ENCODE results near the gene TLE1.

TLE1 gene

DNA sequence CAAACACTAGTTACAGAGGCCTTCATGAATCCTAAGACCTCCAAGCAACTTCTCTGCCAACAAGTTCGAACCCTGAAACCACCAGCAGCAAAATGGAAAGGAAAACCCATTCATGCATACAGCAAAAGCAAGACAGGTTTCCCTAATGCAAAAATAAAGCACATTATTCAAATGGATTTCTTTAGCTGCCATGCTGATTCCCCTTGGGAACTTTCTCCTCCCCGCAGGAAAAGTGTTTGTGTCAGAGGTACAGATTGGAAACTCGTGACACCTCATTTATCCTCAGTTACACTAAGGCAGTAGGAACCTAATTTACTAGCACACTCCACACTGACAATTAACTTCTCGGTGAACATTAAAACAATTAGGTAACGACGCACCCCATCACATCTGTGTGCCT is 63.4 kb downstream of the TLE1 start:
- DNase-seq (ENCODE audit: low spot score) (no peak), ATAC-seq (ENCODE audit: low read depth) (no peak)
- peaks cover 37% of the 10 kb centered on the region for H3K4me1 ChIP-seq (ENCODE audit: insufficient read depth, poor library complexity, severe bottlenecking)
- no peak overlapping the region for H3K4me3 ChIP-seq (ENCODE audit: severe bottlenecking)
- H3K36me3 ChIP-seq (ENCODE audit: low read depth), result no peaks in the 10 kb centered on the region
- TF ChIP-seq, protein P1, sequence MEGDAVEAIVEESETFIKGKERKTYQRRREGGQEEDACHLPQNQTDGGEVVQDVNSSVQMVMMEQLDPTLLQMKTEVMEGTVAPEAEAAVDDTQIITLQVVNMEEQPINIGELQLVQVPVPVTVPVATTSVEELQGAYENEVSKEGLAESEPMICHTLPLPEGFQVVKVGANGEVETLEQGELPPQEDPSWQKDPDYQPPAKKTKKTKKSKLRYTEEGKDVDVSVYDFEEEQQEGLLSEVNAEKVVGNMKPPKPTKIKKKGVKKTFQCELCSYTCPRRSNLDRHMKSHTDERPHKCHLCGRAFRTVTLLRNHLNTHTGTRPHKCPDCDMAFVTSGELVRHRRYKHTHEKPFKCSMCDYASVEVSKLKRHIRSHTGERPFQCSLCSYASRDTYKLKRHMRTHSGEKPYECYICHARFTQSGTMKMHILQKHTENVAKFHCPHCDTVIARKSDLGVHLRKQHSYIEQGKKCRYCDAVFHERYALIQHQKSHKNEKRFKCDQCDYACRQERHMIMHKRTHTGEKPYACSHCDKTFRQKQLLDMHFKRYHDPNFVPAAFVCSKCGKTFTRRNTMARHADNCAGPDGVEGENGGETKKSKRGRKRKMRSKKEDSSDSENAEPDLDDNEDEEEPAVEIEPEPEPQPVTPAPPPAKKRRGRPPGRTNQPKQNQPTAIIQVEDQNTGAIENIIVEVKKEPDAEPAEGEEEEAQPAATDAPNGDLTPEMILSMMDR (IDR thresholded peaks at IDR 0.05; ENCODE audit: poor library complexity, severe bottlenecking), result no peak
- peak overlapping the region; percentile 67 for H3K27ac ChIP-seq (ENCODE audit: poor library complexity, severe bottlenecking)
- H3K9me3 ChIP-seq (ENCODE audit: severe bottlenecking), result no peaks in the 10 kb centered on the region
- H3K27me3 ChIP-seq (ENCODE audit: insufficient read depth, poor library complexity, severe bottlenecking), result no peaks in the 10 kb centered on the region

DNA sequence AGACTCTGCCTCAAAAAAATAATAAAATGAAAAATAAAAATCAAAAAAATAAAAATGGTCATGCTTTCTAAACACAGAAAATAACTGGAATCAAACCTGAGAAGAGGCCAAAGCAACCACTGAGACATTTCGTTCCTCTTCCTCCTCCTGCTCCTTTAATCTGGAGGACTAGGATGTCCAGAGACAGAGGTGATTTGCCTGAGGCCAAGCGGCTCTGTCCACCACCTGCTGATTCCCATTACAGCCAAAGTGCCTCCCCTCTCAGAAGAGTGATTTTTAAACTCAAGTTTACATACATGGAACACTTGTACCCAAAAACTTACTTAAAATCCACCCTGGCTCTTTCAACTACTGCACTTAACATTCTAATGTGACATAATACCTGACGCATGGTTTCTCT is 65.6 kb downstream of the TLE1 start:
- ATAC-seq (ENCODE audit: low read depth) (no peak), DNase-seq (ENCODE audit: low spot score) (no peak)
- Histone ChIP-seq H3K27ac (ENCODE audit: poor library complexity, severe bottlenecking) (no peak overlapping the region), H3K4me3 (ENCODE audit: severe bottlenecking) (no peak overlapping the region), H3K9me3 (ENCODE audit: severe bottlenecking) (no peaks in the 10 kb centered on the region), H3K36me3 (ENCODE audit: low read depth) (peaks cover 16% of the 10 kb centered on the region; the same call in 1 of the 2 replicates), H3K27me3 (ENCODE audit: insufficient read depth, poor library complexity, severe bottlenecking) (no peaks in the 10 kb centered on the region), H3K4me1 (ENCODE audit: insufficient read depth, poor library complexity, severe bottlenecking) (peaks cover 29% of the 10 kb centered on the region)
- TF ChIP-seq, protein P1 (IDR thresholded peaks at IDR 0.05; ENCODE audit: poor library complexity, severe bottlenecking), result no peak

DNA sequence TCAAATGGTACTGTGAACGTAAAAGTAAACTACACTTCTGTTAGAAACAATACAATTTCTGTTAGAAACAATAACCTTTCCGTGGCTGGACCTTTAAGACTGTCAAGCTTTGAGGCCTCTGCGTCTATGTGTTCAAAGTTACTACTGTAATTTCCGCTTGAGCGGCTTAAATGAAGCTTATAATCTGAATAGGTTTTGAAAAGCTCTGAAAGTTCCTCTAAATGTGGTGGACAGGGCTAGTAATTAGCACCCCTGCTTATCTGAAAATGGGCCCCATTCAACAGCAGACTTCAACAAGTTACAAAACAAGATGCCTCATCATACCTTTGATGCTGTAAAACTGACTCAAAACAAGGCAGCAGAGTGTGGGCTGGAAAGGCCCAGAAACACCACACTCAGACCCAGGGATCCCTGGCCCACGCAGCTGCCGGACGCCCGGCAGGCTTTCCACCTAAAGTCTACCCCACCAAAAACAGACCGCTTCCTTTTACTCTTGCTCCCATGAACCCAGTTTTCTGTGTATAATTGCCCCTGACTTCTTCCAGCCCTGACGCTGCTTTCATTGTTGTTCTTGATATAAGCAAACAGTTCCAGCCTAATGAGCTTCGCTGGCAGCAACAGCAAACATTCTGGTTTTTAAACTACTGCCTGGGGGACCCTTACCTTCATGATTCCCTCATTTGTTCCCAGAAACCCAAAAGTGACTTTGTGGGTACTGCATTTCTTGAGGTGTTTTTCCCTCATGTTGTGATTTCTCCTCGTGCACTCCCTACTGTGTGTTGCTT is 66.7 kb downstream of the TLE1 start:
- H3K9me3 ChIP-seq (ENCODE audit: severe bottlenecking), result no peaks in the 10 kb centered on the region
- H3K27me3 ChIP-seq (ENCODE audit: insufficient read depth, poor library complexity, severe bottlenecking), result no peaks in the 10 kb centered on the region
- no peak for ATAC-seq (ENCODE audit: low read depth)
- H3K4me3 ChIP-seq (ENCODE audit: severe bottlenecking), result no peak overlapping the region
- H3K4me1 ChIP-seq (ENCODE audit: insufficient read depth, poor library complexity, severe bottlenecking), result peaks cover 18% of the 10 kb centered on the region
- no peak for DNase-seq (ENCODE audit: low spot score)
- no peak overlapping the region for H3K27ac ChIP-seq (ENCODE audit: poor library complexity, severe bottlenecking)
- H3K36me3 ChIP-seq (ENCODE audit: low read depth), result peaks cover 23% of the 10 kb centered on the region
- TF ChIP-seq, protein P1 (IDR thresholded peaks at IDR 0.05; ENCODE audit: poor library complexity, severe bottlenecking), result no peak

DNA sequence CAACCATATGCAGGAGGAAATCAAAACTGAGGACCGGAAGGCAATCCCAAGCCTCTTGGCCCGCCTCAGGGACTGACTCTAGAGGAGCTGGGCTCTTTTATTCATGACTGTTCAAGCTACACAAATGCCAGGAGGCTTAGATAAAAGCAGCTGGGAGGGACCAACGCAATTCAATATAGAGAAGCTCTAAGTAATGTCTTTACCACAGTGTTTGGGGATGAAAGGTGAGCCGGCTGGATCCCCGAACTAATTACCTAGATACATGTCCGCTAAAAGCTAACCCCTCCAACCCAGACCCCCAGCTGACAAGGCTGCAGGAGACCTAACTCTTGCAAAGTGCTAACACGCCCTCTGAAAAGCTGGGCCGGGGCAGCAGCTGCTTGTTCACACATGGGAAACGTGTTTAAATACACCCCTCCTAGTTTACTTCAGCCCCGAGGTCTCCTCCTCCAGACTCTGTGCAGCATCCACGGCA is 67.5 kb downstream of the TLE1 start:
- no peak overlapping the region for H3K27ac ChIP-seq (ENCODE audit: poor library complexity, severe bottlenecking)
- peaks cover 10% of the 10 kb centered on the region for H3K4me1 ChIP-seq (ENCODE audit: insufficient read depth, poor library complexity, severe bottlenecking)
- no peak overlapping the region for H3K4me3 ChIP-seq (ENCODE audit: severe bottlenecking)
- DNase-seq (ENCODE audit: low spot score), result no peak
- H3K9me3 ChIP-seq (ENCODE audit: severe bottlenecking), result no peaks in the 10 kb centered on the region
- H3K27me3 ChIP-seq (ENCODE audit: insufficient read depth, poor library complexity, severe bottlenecking), result no peaks in the 10 kb centered on the region
- peaks cover 26% of the 10 kb centered on the region for H3K36me3 ChIP-seq (ENCODE audit: low read depth)
- no peak for ATAC-seq (ENCODE audit: low read depth)
- TF ChIP-seq, protein P1 (IDR thresholded peaks at IDR 0.05; ENCODE audit: poor library complexity, severe bottlenecking), result no peak

DNA sequence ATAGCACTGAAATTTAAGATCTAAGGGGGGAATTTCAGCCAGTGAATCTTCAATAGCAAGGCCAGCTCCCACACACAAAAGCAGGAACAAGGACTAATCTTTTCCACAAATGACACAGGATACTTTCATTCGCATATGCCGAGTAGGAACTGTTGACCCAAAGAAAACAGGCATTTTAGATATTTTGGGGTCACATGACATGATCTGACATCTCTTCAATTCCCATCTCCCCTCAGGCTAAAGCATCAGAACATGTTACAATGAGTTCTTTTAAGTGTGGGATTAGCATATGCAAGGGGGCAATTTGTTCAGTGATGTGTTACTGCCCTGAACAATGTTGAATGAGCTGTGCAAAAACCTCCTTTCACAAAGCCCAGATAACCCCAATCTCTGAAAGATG is 68.2 kb downstream of the TLE1 start:
- no peak for ATAC-seq (ENCODE audit: low read depth)
- Histone ChIP-seq H3K36me3 (ENCODE audit: low read depth) (peaks cover 26% of the 10 kb centered on the region), H3K4me1 (ENCODE audit: insufficient read depth, poor library complexity, severe bottlenecking) (peaks cover 2% of the 10 kb centered on the region), H3K4me3 (ENCODE audit: severe bottlenecking) (no peak overlapping the region), H3K9me3 (ENCODE audit: severe bottlenecking) (no peaks in the 10 kb centered on the region), H3K27ac (ENCODE audit: poor library complexity, severe bottlenecking) (no peak overlapping the region), H3K27me3 (ENCODE audit: insufficient read depth, poor library complexity, severe bottlenecking) (no peaks in the 10 kb centered on the region)
- TF ChIP-seq, protein P1 (IDR thresholded peaks at IDR 0.05; ENCODE audit: poor library complexity, severe bottlenecking), result no peak
- no peak for DNase-seq (ENCODE audit: low spot score)
